GM12878 (cell line): ENCODE data around the gene VCP. TPM values are rescaled to one million over a fixed set of nuclear protein-coding genes. Genes with fewer than 3 reads are reported as not detected.

Source experiments
- ATAC-seq: fragments of 200-7000 bp; cut with Tn5 transposase; 3 replicates; pipeline ENCODE4 v1.9.1; 2020; ENCODE audit warnings: mild to moderate bottlenecking, moderate library complexity
- BruUV-seq: library from RNA; stranded (reverse); fragments of 400-500 nt; replicated peaks from 2 replicates; lab custom pipeline; 2021; lab: Mats Ljungman, UMichigan
- CTCF ChIA-PET: fragments of 300-600 bp; sonication (Branson Sonifier 250); formaldehyde crosslinking; extraction: SDS; loops from one replicate; lab custom pipeline; 2021; ENCODE audit warnings: inconsistent platforms; lab: Yijun Ruan, JAX
- POLR2A ChIA-PET: fragments of 350-600 bp; formaldehyde crosslinking; extraction: SDS; loops from one replicate; lab custom pipeline; 2021; ENCODE audit warnings: inconsistent platforms; lab: Charles Lee
- RAD21 ChIA-PET: fragments of 300-600 bp; sonication (Branson Sonifier 250); formaldehyde crosslinking; loops from one replicate; lab custom pipeline; 2023; ENCODE audit warnings: antibody characterized with exemption; ENCODE audit not compliant: unreplicated experiment; lab: Charles Lee
- SMC1A ChIA-PET: fragments of 300-600 bp; sonication (Branson Sonifier 250); formaldehyde crosslinking; loops from one replicate; lab custom pipeline; 2023; ENCODE audit not compliant: unreplicated experiment, uncharacterized antibody; lab: Charles Lee
- DNase-seq: peaks from one replicate; pipeline ENCODE4 v3.0.0-alpha.2; 2011; ENCODE audit warnings: low read depth, low spot score
- FAIRE-seq: peaks from 3 replicates; lab custom pipeline; 2011; peaks lifted over from hg19 to GRCh38; lab: Jason Lieb, UNC
- H2AFZ ChIP-seq: 2 replicates; pipeline ENCODE4 v1.6.0; 2011; ENCODE audit warnings: low read depth, low read length, control low read depth; ENCODE audit not compliant: control insufficient read depth
- H3K27ac ChIP-seq: 2 replicates; pipeline ENCODE4 v1.5.1; 2011; ENCODE audit warnings: control low read depth; ENCODE audit not compliant: control insufficient read depth, insufficient read depth
- H3K27me3 ChIP-seq, 2 experiments: replicated peaks in 1 of 2; 2 replicates each; pipeline versions ENCODE4 v1.6.0 to v1.6.1; 2011; ENCODE audit warnings: low read length in 1 of 2; ENCODE audit not compliant: control insufficient read depth in 2 of 2, insufficient read depth in 2 of 2
- H3K36me3 ChIP-seq, 2 experiments: 2 replicates each; pipeline ENCODE4 v1.5.1; 2011; ENCODE audit warnings: low read length in 1 of 2; ENCODE audit not compliant: control insufficient read depth in 2 of 2, insufficient read depth in 2 of 2
- H3K4me1 ChIP-seq: 2 replicates; pipeline ENCODE4 v1.6.1; 2011; ENCODE audit warnings: mild to moderate bottlenecking, low read length, moderate library complexity, mixed read lengths; ENCODE audit not compliant: control insufficient read depth, insufficient read depth
- H3K4me2 ChIP-seq: 2 replicates; pipeline ENCODE4 v1.6.0; 2011; ENCODE audit warnings: control low read depth; ENCODE audit not compliant: control insufficient read depth, insufficient read depth
- H3K4me3 ChIP-seq: fragments of 200-600 bp; sonication (generic); 2 replicates; pipeline ENCODE4 v1.5.1; 2016
- H3K79me2 ChIP-seq: 2 replicates; pipeline ENCODE4 v1.6.0; 2011; ENCODE audit warnings: low read length; ENCODE audit not compliant: control insufficient read depth, insufficient read depth
- H3K9ac ChIP-seq: 2 replicates; pipeline ENCODE4 v1.8.0; 2011; ENCODE audit warnings: low read length, control low read depth, mixed read lengths; ENCODE audit not compliant: control insufficient read depth, insufficient read depth
- H3K9me3 ChIP-seq: replicated peaks from 3 replicates; pipeline ENCODE4 v1.5.1; 2011; ENCODE audit warnings: mild to moderate bottlenecking, low read length; ENCODE audit not compliant: control insufficient read depth, insufficient read depth
- H4K20me1 ChIP-seq: 2 replicates; pipeline ENCODE4 v1.6.0; 2011; ENCODE audit not compliant: control insufficient read depth, insufficient read depth
- NFYB ChIP-seq: IDR thresholded peaks from 2 replicates; pipeline ENCODE4 v1.6.1; 2011; ENCODE audit warnings: low read depth, mild to moderate bottlenecking, low read length, improper control_type of control experiment, moderate library complexity; ENCODE audit not compliant: insufficient read depth
- RUNX3 ChIP-seq: IDR thresholded peaks from 2 replicates; pipeline ENCODE4 v1.6.1; 2012; ENCODE audit warnings: low read length, inconsistent platforms
- STAT1 ChIP-seq: fragments of 450-650 bp; conservative IDR thresholded peaks from 2 replicates; pipeline ENCODE4 v1.6.1; 2014; ENCODE audit warnings: antibody characterized with exemption, mild to moderate bottlenecking
- TCF12 ChIP-seq: IDR thresholded peaks from 2 replicates; pipeline ENCODE4 v1.6.1; 2011; ENCODE audit warnings: low read depth, mild to moderate bottlenecking, low read length
- TCF3 ChIP-seq: IDR thresholded peaks from 2 replicates; pipeline ENCODE4 v1.6.1; 2012; ENCODE audit warnings: low read depth, mild to moderate bottlenecking, low read length, borderline replicate concordance; ENCODE audit not compliant: insufficient read depth
- ZBTB40 ChIP-seq: fragments of 450-650 bp; IDR thresholded peaks from 2 replicates; pipeline ENCODE4 v1.6.1; 2016; ENCODE audit warnings: mild to moderate bottlenecking, moderate library complexity, borderline replicate concordance
- whole genome bisulfite sequencing: methylation state at CpG from one replicate; pipeline ENCODE4 v1.1.6; 2016; ENCODE audit warnings: low lambda C conversion rate; ENCODE audit not compliant: insufficient replicate concordance, insufficient coverage; ENCODE audit errors: missing lambda C conversion rate; 5-methylcytosine and 5-hydroxymethylcytosine counted together
- in situ Hi-C: fragments of 300-500 bp; cut with MboI; formaldehyde crosslinking; loops from 9 replicates; pipeline ENCODE4 v1.14.3; 2018; ENCODE audit warnings: mixed read lengths
- intact Hi-C: fragments of 100-400 bp; cut with micrococcal nuclease; formaldehyde crosslinking; loops from one replicate; pipeline ENCODE4 v1.14.2; 2022; ENCODE audit not compliant: unreplicated experiment
- polyA plus RNA-seq, 11 experiments: library from polyadenylated mRNA; depleted of rRNA in 4 of 11; unstranded in 6 of 11; stranded (reverse) in 5 of 11; fragments of >200 nt; fragmentation: Nextera tagmentation in 4 of 11; fragmentation: Illumina TruSeq in 1 of 11; extraction: Ambion mirVana in 4 of 11; extraction: Trizol in 1 of 11; gene quantifications; 1 replicate in 1 of 11; 2 replicates in 10 of 11; pipeline versions ENCODE4 v1.2.1 to v1.2.3, GENCODE V29; 2011 to 2016; ENCODE audit warnings: inconsistent platforms in 2 of 11, missing spikeins in 2 of 11, low read depth in 1 of 11
- total RNA-seq, 4 experiments: library from RNA; depleted of rRNA in 3 of 4; stranded (reverse); fragments of >200 nt in 3 of 4; fragmentation: Illumina TruSeq in 1 of 4; extraction: Trizol in 1 of 4; gene quantifications; 2 replicates each; pipeline versions ENCODE4 v1.2.1 to v1.2.3, GENCODE V29; 2013 to 2021

VCP gene
- total and polyA plus RNA-seq, 10 of the 15 experiments (the other 5 are each of a cell fraction or from before 2014, with no cell fraction given), result 7.4 to 327 (median 244) TPM

- WGBS, result 95% methylated on average over 6 of the region's 6 CpGs
- CTCF ChIA-PET, result interaction anchor here (0.7 kb wide), 1 partner anchor 819 kb away, joined by 3 read pairs; no protein-coding TSS in a partner anchor
- no peak for DNase-seq
Observed at GRCh38 chr9:35074141-35074540, 1.7 kb upstream of the VCP start.

More at GRCh38 chr9:35074141-35074540, 1.7 kb upstream of the VCP start:
- Histone ChIP-seq H4K20me1 (peaks cover 13% of the 10 kb centered on the region), H3K4me1 (peaks cover 14% of the 10 kb centered on the region), H3K79me2 (peaks cover 48% of the 10 kb centered on the region), H3K4me2 (no peak overlapping the region), H3K4me3 (no peak overlapping the region), H2AFZ (no peak overlapping the region), H3K27me3 (no peaks in the 10 kb centered on the region), H3K9me3 (no peaks in the 10 kb centered on the region), H3K36me3 (peaks cover 0 to 13% of the 10 kb centered on the region in 2 experiments; a peak in 3 of 4 replicates), H3K9ac (no peak overlapping the region), H3K27ac (no peak overlapping the region)
- ChIA-PET POLR2A (no interaction called here), SMC1A (no interaction called here), RAD21 (no interaction called here)
- in situ Hi-C loops, result no loop called here
- intact Hi-C loops, result loop anchor here (5.0 to 10.0 kb wide), 3 partner anchors 38 to 651 kb away; partner anchors contain the start of gene DNAJB5
- BruUV-seq, result no TSS peak
- FAIRE-seq (no peak), ATAC-seq (no peak)
- TF ChIP-seq RUNX3 (no peak), STAT1 (no peak), ZBTB40 (no peak), NFYB (no peak), TCF3 (no peak), TCF12 (no peak)
